HG03066 (cell line): ENCODE data around the gene S1PR5.
"Not testable (repeated sequence)": the region's sequence is repeated elsewhere in the genome, so short reads cannot be mapped to it uniquely, and the experiment has no call there.

Experiments used
- ATAC-seq: cut with Tn5 transposase; IDR thresholded peaks from one replicate; pipeline ENCODE4 v1.9.1; 2021; ENCODE audit warnings: low read depth; ENCODE audit not compliant: unreplicated experiment

S1PR5 gene, protein sequence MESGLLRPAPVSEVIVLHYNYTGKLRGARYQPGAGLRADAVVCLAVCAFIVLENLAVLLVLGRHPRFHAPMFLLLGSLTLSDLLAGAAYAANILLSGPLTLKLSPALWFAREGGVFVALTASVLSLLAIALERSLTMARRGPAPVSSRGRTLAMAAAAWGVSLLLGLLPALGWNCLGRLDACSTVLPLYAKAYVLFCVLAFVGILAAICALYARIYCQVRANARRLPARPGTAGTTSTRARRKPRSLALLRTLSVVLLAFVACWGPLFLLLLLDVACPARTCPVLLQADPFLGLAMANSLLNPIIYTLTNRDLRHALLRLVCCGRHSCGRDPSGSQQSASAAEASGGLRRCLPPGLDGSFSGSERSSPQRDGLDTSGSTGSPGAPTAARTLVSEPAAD

DNA sequence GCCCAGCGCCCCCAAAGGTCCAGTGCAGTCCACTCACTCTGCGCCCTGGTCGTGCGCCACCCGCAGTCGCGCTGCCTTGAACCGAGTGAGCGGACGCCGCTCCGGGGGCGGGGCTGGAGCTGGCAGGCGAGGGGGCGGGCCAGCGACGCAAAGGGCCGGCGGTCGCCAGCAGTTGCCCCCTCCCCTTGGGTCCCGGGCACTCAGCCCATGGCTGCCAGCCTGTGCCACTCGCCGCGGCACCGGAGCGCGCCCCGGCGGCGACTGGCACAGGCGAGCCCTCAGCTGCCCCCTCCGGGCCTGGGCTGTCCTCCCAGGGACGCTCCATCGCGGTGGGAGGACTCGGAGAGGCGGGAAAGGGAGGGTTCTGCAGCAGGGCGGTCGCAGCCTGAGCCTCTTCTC lies at the start of gene S1PR5:
Gene S1PR5 (minus strand): TSS at position 87 of the 399 bp plus-strand sequence. CDS start 2,436 bp downstream, outside the sequence.
- ATAC-seq: no peak

DNA sequence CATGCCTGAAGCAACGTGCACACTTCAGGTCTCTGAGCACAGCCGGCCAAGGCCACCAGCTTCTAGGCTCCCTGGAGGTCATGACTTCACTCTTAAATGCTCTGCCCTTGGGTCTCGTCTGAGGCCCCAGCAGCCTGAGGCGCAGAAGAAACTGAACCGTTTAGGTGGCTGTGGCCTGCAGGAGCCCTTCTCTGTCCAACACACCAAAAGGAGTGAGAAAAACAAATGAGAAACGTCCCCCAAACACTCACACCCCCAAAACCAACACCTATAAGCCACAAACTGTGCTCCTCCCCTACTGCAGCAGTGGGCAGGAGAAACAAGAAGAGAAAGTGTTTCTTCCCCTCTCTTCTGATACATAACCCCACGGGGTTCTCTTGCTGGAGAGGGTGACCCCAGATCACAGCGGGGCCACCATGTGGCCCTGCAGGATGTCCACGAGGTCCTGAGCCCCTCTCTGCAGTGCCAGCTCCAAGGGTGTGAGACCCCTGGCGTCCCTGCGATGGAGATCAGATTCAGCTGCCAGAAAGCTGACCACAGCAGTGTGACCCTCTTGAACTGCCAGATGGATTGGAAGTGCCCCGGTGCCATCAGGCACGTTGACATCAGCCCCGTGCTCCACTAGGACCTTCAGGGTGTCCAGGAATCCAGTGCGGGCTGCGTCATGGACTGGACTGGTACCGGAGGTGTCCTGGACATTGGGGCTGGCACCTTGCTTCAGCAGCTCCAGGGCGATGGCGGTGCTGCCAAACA lies 49.6 kb upstream of the S1PR5 start:
- no peak for ATAC-seq

DNA sequence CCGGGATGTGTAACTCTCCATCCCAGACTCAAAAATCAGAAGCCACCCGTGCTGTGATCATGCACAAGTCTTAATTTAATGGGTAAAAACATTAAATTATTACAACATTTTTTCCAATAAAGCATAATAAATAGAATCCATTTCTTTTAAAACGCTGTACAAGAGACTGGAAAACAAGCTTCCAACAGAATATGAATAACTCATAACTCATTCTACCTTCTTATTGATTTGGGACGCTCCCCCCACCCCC lies 49.1 kb upstream of the S1PR5 start:
- no peak for ATAC-seq

DNA sequence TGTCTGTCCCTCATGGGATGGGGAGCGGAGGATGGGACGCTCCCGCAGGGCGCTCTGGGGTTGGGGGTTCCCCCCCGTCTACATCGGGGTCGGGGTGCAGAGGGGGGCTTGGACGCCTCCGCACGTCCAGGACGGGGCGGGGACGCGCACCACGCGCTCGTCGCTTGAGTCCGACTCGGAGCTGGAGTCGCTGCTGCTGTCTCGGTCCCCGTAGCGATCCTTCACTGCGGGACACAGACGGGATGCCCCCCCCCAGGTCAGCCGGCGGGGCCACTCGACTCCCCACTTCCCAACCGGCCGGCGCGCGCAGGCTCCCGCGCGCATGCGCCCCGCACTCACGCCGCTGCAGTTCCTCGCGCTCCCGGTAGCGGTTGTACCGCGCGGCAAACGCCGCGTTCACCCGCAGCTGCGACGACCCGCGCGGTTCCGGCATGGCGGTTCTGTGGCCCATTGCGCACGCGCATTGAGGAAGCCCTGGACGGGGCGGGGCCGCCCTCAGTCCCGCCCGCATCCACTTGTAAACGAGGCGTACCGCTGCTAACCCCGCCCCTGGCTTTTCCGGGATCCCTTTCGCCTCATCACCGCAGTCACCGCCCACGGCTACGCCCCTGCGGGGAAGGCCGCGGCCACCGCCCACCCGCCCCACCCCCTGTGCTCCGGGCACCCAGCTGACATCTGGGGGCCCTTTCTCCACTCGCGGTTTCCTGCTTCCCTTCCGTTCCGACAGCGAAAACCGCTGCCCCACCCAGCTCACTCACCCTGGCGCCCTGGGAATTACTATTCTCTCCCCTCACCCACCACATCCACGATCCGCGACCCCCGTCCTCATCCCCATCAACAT lies 48.5 kb upstream of the S1PR5 start, which contains the start of gene KRI1:
Gene KRI1 (minus strand): TSS at position 444 of the 841 bp plus-strand sequence. CDS start 11 bp downstream, at position 433.
- peak; percentile 40 for ATAC-seq

DNA sequence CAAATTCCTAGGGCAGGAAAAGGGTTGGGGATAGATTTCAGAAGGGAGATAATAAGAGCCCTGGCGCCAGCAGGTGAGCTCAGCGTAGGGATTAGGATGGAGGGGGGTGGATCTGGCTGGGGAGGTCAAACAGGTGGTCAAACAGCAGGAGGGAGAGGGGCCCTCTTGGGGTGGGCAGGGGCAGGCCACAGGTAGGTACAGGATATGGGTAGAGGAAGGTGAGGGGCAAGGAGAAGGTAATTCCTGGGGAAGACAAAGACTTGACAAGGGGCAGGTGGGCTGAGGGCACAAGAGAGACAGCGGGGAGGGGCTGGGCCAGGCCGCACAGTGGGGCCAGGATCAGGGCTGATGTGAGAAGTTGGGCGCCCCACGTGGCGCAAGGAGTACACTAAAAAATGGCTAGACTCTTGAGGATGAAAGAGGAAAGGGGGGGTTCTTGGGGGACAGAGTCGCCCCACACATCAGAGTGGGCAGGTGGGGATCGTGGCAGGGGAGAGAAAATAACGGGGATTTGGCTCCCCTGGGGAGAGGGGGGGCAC lies 47.9 kb upstream of the S1PR5 start:
- ATAC-seq: no peak

DNA sequence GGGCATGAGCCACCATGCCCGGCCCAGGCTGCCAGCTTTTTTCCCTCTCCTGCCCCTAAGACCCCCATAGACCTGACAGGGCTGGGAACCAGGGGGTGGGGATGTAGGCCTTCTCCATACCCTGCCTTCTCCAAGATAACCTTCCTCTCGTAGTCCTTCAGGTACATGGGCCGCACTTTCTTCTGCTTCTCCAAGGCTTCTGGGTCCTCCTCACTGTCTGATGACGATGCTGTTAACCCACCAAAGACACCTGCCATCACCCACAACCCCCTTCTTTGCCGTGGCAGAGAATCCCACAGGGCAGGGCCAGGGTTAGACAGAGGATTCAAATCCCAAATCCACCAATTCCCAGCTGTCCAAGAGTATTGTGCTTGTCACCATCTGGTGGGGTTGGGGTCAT lies 45.4 kb upstream of the S1PR5 start:
- ATAC-seq: no peak

DNA sequence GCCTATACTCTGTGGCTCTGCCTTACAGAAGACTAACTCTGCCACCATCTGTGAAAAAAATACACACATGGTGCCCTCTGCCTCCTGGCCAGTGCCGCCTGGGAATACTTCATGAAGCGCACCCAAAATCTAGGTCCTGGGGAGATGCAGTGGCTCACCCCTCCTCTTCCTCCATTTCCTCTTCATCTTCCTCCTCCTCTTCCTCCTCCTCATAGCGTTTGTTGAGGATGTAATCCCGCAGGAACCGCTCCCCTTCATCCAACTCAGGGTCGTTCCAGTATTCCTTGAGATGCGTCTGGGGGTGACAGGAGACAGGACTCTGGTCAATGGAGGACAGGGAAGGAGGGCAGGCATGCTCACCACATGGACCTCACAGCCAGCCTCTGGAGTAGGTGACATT lies 42.9 kb upstream of the S1PR5 start:
- no peak for ATAC-seq

DNA sequence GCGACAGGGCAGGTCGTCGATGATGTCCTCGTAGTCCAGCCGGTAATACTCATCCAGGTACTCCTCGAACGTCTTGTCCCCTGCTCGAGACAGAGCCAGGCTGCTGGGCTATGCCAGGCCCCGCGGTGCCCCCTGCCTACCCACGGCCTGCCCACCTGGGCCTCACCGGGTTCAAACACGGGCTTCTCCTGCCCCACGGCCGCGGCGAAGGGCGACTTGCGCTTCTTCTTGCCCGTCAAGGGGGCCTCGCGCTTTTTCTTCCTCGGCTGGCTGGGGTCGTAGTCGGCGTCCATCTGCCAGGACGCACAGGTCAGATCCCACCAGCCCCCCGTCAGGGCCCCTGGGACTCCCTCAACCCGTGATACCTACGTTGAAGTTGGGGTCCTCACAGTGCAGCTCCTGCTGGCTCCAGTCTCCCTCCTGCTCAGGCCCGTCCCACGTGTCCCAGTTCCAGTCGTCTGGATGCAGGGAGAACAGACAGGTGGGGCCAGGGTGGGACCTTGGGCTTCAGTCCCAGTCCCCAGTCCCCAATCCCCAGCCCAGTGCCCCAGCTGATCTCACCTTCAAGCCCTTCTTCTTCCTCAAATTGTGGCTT lies 40.5 kb upstream of the S1PR5 start:
- ATAC-seq: no peak

DNA sequence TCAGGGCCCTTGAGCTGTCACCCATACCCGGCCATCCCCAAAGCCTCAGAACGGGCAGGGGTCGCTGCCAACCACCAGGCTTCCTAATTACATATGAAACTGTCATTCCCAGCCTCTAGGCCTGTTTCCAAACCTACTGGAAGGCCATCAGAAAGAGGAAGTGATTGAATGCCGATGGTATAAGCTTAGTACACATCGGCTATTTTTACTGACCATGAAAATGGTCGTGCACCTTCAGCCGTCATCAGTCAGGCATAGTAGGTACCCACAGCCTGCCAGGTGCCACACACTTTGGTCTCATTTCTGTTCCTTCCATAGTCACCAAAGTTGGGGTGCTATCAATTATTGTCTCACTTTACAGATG lies 38.3 kb upstream of the S1PR5 start:
- ATAC-seq: no peak

DNA sequence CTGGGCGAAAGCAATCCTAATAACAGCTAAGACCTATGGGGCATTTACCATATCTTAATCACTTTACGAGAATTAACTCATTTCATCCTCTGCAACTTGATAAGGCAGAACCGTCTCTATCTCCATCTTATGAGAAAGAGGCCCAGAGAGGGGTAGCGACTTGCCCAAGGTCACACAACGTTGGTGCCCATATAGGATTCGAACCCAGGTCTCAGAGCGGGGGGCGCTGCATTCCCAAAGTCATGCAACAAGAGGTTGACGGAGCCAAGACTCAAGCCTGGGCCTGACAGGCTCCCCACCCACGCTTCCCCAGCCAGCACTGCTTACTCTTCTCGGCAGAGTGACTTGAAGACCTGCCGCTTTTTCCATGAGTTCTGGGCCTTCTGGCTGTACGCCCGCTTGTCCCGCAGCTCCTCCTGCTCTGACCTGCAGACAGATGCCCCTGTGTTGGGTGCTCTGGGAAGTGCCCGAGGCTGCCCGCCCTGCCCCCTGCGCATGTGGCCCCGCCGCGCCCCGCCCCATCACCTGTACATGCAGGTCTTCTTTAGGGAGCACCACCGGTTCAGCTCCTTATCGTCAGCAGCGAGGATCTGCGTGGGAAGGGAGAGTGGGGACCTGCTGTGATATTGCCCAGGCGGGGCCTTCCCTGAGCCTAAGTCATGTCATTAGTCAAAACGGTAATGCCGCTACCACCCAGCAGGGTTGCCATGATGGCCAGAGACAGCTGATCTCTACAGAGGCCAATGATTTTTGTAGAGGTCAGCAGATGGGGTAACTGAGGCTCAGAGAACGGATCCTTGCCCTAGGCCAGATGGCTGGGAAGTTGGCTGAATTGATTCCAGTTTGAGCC lies 37.7 kb upstream of the S1PR5 start:
- no peak for ATAC-seq

DNA sequence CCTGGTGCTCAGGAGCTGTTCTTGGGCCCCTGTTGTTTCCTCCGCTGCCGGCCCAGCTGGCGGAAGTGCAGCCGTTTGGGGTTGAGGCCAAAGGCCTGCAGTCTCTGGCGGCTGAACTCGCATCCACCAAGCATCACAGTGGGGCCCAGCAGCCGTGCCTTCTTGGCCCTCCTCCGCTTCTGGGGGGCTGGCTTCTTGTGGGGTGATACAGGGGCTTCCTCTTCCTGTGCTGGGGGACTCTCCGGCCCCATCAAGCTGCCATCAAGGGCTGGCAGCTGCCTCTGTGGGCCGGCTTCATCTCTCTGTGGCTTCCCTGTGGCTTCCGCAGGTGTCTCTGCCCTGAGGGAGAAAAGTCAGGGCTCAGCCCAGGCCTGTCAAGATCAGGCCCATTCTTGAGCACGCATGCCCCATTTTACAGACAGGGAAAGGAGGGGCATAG lies 36.7 kb upstream of the S1PR5 start:
- ATAC-seq: no peak

DNA sequence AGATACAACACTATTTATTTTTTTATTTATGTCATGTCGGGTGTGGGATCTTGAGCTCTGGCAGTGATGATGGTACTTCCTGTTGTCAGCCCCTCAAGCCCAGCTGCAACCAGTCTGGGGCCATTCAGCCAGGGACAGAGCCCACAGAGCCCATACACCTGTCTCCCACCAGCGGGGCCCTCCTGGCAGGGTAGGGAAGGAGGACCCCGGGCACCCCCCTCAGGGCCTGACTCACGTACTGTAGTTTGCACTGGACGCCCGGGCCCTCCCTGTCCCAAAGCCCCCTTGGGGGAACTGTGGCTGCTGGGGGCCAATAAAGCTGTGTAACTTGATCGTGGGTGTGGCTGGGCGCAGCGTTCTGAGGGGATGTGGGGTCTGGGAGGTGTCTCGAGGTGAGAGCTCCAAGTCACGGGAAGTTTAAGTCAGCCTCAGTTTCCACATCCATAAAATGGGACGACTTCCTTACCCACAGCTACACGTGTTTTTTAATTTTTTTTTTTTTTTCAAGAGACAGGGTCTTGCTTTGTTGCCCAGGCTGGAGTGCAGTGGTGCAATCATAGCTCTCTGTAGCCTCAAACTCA lies 35.9 kb upstream of the S1PR5 start:
- no peak for ATAC-seq

DNA sequence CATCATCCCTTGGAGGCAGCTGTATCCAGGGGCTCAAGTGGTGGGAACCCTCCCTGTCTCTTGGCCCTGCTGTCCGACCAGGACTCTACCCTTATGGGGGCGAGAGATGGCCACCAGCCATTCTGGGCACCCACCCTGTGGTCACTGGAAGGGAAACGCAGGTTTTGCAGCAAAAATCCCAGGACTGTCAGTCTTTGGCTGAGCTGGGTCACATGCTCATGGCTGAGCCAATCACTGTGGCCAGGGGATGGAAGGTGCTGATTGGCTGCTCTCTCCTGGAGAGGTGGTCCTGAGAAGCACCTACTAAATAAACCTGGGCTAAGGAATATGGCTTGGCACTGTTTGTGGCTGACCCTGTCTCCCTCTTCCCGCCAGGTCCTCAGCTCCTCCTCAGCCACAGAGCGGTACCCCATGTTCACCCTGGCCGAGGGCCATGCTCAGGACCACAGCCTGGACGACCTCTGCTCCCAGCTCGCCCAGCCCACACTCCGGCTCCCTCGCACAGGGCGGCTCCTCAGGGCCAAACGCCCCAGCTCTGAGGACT lies 35.3 kb upstream of the S1PR5 start:
- no peak for ATAC-seq

DNA sequence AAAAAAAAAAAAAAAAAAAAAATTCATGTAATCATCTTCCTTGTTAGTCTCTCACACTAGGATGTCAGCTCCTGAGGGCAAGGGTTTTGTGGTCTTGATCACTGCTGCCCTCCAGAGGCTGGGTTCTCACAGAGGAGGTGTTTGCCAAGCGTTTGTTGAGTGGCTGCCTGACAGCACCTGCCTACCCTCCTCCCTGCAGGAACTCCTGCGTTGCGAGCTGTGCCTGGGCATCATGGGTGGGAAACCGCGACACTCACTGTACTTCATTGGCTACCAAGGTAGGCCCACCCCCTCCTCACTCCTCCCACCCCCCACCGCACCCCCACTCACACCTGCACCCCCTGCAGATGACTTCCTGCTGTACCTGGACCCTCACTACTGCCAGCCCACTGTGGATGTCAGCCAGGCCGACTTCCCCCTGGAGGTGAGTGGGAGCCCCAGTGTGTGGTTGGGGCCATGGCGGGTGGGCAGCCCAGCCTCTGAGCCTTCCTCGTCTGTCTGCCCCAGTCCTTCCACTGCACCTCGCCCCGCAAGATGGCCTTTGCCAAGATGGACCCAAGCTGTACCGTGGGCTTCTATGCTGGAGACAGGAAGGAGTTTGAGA lies 34.6 kb upstream of the S1PR5 start:
- ATAC-seq: no peak

DNA sequence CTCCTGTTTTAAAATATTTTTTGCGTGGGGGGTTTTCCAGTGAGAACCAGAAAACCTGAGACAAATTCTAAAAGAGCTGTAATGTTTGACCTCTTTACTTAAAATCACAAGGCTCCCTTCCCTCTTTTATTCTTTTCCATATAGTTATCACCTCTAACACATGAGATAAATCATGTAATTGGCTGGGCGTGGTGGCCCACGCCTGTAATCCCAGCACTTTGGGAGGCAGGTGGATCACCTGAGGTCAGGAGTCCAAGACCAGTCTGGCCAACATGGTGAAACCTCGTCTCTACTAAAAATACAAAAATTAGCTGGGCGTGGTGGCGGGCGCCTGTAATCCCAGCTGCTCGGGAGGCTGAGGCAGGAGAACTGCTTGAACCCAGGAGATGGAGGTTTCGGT lies 33.8 kb upstream of the S1PR5 start:
- not testable (repeated sequence) for ATAC-seq

DNA sequence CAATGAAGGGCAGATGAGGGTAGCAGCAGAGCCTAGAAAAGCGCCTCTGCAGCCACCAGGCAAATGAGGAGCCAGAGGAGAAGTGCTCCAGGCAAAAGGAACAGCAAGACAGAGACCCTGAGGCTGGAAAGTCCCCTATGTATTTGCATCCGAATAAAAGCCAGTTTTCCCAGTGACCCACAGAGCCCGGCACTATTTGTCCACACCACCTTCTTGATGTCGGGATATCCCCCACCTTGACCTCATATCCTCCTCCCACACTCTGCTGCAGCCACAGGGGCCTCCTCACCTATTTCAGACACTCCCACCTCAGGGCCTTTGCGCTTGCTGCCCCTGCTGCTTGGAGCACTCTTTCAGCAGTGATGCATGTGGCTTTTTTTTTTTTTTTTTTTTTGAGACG lies 33.1 kb upstream of the S1PR5 start:
- no peak for ATAC-seq

DNA sequence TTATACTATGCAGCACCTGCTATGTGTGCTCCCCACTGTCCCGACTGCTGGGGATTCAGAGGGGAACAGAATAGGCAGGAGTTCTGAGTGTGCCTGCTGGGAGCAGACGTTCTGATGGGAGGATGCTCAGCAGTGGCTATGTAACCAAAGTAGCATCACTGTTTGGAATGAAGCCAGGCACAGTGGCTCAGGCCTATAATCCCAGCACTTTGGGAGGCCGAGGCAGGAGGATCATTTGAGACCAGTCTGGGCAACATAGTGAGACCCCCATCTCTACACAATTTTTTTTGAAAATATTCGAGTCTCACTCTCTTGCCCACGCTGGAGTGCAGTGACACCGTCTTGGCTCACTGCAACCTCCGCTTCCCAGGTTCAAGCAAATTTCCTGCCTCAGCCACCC lies 32.5 kb upstream of the S1PR5 start:
- no peak for ATAC-seq

DNA sequence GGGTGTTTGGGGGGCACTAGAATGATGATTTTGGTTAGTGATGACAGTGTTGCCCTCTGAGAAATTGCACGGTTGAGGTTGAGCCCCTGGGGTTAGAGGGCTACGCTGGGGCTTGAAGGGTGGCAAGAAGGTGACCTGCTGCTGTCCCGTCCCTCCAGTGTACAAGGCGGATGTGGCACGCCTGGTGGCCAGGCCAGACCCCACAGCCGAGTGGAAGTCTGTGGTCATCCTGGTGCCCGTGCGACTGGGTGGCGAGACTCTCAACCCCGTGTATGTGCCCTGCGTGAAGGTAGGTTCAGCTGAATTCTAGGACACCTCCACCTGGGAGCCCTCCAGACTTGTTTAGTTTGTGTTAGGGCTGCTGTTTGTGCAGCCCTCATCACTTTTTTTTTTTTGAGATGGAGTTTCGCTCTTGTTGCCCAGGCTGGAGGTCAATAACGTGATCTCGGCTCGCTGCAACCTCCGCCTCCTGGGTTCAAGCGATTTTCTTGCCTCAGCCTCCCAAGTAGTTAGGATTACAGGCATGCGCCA lies 31.6 kb upstream of the S1PR5 start:
- ATAC-seq: no peak
